ENCODE results near the gene DDX20.
"Not testable (repeated sequence)": the region's sequence is repeated elsewhere in the genome, so short reads cannot be mapped to it uniquely, and the experiment has no call there.

Gene DDX20

DNA sequence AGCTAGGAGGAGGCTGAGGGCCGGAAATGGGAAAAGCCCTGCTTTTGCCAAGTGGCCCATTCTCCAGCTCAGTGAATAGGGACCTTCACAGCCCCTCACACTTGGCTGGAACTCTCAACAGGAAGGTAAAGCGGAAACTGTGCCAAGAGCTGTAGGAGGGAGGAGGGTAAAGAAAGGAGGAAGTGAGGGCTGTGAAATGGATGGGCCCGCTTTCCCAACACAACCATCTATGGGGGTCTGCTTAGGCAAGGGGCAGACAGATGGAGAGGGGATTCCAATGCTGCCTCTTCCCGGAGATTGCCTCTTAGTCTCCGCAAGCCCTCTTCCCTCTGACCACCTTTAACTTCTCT lies 21.7 kb upstream of the DDX20 start:
- DNase-seq (ENCODE audit: low read depth) = no peak

DNA sequence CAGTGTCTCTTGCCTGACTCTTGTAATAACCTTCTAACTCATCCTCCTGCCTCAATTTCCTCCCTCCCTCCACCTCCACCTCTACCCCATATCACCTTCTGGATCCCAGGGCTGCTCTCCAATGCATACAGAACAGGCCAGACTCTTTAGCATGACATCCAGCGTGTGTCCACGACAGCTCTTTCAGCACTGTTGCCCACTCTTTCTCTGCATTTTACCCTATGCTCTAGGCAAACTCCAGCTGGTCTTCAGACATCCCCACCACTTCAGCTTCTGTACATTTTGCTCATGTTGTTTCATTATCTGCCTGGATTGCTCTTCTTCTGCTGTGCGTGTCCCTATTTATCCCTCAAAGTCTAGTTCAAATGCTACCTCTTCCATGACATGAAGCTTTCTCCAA lies 21.3 kb upstream of the DDX20 start:
- DNase-seq (ENCODE audit: low read depth) = no peak

DNA sequence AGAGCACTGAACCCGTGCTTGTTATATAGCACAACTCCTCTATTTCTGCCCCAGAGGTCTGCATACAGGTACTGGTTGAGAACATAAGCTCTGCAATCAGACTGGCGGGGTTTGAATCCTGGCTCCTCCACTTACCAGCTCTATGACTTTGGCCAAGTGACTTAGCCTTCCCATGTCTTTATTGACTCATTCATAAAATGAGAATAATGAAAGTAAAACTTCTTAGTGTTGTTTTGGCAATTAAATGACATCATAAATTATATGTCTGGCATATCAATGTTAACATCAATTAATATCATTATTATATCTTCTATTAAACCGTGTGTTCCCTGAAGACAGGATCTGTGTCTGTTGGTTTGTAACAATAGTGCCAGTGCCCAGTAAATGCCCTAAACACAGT lies 20.8 kb upstream of the DDX20 start:
- no peak for DNase-seq (ENCODE audit: low read depth)

DNA sequence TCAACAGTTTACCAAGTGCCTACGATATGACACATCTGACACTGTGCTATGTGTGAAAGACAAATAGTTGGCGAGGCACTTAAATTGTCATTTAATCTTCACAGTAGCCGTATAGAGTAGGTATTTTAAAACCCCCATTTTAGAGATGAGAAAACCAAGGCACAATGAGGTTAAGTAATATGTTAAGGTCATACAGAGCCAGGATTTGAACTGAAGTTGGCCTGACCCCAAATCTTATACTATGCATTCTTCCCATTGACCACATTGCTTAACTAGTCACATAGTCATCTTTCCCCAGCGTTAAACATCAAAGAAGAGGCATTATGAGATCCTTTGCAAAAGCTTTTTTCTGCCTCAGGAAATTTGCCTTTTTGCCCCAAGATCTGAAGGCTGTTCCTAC lies 20.4 kb upstream of the DDX20 start:
- no peak for DNase-seq (ENCODE audit: low read depth)

DNA sequence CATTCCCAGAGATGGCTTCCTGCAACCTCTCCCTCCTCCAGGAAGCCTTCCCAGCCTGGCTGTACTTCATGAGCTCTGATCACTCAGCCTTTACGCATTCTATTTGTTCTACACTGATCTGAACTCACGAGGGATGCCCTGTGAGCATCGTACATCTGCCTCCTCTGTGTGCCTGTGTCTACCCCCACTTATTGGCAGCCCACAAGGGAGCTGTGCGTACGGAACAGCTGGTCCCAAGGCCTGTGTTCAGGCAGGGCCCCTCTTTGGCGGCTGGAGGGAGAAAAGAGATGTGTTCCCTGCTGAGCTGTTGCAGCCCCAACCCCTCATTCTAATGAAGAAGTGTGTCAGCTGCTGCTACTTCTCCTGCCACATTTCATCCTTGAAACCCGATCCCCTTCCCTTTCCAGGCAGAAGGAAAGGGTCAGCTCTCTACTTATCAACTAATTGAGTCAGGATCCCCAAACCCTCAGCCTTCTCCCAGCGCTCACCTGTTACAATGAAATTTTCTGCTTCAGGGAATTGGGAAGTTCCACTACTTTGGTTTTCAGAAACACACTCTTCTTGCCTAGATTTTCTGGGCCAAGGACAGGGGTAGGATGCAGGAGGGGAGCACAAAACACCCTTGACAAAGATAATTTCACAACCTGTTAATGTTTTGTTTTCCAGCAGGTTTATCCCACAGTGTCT lies 19.7 kb upstream of the DDX20 start:
- no peak for DNase-seq (ENCODE audit: low read depth)

DNA sequence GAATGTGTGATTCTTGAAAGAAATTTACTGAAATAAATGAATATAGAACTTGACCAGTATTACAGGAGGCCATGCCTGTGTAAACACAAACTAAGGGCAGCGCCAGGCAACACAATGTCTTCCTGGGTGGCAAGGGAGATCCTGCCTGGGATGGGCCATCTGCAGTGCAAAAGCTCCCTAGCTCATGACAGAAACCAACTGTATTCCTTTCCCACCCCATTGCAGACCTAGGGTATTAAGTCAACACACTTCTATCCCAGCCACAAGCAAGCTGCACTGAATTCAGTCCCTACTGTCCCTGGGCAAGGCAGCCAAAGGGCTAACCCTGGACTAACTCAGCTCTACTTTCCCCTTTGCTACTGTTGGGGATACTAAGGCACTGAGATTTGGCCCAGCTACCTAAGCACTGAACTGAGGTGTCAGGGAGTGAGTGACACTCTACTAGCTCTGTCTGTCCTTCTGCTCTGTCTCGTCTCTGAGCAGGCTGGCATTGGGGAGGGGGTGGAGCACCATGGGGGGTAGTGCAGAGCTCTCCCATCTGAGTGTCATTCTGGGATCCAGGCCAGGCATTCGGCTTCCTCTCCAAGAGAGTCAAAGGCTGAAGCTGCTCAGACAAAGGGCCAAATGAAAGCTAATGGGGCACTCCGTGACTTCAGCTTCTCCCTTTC lies 19.0 kb upstream of the DDX20 start:
- DNase-seq (ENCODE audit: low read depth) = no peak

DNA sequence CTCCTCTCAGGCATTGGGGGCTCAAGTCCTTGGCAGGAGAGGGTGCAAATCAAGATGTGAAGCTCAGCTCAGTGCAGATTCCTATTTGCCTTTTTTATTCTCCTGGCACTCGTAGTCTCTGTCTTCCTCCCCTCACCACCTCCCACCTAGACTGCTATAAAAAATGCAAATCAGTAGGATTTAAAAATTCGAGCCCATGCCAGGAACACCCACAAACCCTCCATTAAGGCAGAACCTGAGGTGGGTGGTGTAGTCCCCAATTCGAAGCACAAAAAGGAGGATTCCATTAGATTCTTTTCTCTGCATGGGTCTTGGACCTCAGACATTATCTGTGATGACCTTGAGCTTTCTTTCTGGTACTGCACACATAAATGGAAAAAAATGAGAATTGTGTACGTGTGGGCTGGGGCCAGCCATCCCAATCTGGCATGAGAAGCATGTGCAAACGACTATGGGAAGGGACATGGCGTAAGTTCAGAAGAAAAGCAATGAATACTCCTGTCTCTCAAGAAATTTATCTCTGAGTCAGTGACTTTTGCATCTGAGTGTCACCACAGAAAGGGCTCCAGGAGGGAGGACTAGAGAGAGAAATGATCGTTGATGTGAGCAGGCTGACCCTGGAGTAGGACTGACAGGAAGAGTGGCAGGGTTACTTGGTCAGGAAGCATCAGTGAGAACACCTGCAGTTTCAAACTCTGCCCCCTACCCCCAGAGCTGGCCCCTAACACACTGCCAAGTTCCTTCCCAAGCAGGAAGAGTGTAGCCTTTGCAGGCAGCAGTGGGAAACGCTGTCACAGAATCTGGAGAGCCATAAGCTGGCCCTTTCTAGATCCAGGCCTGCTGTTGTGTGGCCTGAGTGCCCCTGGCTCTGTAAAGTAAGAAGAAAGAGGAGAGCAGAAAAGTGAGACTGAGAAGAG lies 18.2 kb upstream of the DDX20 start:
- no peak for DNase-seq (ENCODE audit: low read depth)

DNA sequence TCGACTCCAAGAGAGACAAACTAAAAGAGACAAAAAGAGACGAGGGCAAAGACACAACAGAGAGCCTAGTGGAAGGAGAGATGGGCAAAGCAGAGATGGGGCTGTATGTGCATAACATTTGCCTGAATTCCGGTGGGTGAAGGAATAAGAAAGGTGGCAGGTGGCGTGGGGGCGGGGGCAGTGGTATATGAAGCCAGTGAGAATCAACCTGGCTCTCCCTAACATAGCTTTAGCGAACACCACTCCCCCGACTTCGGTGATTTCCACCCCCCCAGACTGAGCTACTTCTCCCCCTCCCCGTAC lies 17.6 kb upstream of the DDX20 start:
- no peak for DNase-seq (ENCODE audit: low read depth)

DNA sequence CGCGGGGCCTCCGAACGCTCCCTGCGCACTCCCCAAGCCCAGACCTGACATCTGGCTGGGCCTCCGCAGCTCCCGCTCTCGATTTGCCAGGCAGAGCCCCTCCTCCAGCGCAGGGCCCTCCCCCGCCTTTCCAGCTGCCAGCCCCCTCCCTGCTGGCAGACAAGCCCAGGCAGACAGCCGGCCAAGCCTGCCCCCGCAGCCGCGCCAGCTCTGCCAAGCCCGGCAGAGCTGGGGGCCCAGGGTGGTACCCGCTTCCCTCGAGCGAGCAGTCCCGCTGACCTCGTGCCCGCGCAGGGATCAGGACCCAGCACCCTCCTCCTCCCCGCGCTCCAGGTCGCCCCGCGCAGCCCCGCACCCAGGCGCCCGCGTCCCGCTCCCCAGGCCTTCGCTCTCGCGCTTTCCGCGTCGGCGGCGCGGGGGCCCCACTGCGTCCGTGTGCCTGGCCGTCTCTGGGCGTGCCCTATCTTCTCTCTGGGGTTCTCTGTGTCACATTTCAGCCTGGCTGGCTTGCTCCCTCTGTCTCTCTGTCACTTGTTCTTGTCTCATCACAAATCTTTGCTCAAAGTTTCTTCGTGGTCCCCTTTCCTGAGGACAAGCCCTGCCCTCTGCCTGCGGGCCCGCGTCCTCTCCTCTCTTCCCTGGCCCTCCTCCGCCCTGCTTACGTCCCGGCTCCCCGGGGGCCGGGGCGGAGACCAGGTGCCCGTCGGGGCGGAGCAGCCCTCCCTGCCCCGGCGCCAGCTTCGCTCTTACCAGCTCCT lies 17.1 kb upstream of the DDX20 start:
- DNase-seq (ENCODE audit: low read depth) = no peak

DNA sequence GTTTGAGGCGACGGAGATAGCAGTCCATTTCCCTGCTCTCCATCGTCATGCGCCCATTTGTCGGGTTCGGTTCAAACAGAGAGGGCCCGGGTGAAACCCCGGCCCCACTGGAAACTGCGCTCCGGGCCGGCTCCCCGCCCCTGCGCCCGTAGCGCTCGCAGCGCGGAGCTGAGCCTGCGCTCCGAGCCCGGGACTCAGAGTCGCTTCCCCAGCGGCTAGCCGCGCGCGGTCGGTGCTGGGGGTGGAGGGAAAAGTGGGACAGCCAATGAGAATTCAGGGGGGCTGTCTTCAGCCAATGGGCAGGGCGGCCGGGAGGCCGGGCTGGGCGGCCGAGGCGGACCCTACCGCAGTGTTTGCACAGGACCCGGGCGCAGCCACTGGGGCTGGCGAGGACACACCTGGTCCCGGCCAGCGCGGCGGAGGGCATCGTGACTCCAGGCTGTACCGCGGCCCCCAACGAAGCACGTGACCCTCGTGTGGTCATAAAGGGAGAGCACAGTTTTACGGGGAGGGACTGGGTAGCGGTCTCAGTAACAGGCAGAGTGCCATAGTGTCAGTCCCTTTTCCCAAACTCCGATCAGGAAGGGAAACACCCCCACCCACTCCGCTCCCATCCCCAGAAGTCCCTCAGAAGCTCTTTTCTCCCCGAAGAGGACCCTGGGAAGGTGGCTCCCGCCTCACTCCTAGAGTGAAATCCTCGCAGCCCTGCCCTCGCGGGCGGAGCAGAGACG lies 16.3 kb upstream of the DDX20 start, which contains the start of gene INKA2:
TSS of gene INKA2 (minus strand) at position 202 of the 731 bp plus-strand sequence. CDS start at position 49, 153 bp downstream.
- no peak for DNase-seq (ENCODE audit: low read depth)

DNA sequence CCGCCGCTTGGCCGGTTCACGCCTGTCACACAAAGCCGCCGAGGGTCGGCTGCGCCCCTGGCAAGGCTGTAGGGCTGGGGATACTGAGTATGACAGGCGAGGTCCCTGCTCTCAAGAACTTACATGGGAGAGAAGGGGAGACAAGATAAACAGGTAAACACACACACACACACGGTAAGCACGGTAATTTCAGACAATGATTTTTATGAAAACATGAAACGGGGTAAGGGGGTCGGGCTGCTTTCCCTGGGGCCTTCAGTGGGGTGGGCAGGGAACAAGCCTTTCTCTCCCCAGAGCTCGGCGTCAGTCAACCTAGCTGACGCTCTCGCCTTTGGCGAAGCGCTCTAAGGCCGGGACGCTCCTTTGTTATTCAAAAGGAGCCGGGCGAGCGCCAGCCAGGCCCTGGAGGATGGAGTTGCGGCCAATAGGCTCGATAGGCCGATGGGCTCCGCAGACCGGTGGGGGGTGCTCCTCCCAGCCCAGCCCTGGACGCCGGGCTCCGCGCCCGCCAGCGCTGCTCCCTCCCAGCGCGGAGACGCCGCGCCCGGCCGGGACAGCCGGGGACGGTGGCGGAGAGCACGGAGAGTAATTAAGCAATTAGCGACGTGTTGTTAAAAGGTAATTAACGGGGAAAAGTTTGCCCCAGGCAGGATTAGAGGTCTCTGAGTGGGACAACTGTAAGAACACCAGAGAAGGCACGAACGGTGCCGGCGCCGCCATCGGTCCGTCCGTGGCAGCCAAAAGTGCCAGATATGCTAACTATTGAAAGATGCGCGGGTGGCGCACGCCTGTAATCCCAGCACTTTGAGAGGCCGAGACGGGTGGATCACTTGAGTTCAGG lies 15.6 kb upstream of the DDX20 start:
- DNase-seq (ENCODE audit: low read depth) = no peak

DNA sequence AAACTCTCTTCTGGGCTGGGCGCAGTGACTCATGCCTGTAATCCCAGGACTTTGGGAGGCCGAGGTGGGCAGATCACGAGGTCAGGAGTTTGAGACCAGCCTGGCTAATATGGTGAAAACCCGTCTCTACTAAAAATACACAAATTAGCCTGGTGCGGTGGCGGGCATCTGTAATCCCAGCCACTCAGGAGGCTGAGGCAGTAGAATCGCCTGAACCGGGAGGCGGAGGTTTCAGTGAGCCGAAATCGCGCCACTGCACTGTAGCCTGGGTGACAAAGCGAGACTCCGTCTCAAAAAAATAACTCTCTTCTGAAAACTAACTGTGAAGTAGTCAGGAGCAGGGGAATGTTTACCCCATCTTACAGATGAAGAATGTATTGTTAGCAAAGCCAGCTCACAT lies 13.4 kb upstream of the DDX20 start:
- DNase-seq (ENCODE audit: low read depth) = not testable (repeated sequence)

DNA sequence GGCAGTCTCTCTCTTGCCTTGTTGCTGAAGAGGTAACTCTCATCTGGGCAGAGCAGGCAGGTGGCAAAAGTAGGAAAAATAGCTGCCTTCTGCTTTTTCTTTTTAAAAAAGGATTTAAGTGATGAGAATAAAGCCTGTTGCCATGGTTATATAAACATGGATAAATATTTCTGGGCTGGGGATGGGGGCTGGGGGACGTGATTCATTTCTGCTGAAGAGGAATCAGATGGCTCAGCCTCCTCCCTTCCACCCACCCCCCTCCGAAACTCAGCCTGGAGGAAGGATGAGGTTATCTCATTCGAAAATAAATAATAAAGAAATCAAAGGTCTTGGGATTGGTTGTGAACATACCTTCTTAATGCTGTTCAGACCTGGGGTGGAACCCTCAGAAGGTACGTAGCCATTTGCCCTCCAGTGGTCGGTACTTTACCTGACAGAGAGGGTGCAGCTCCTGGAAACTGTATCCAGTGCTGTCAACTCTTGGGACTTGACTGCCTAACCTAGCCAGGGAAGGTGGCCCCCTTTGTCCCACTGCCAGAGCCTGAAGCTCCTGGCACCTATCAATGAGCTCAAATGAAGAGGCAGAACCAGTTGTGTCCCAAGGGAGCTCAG lies 12.7 kb upstream of the DDX20 start:
- no peak for DNase-seq (ENCODE audit: low read depth)

DNA sequence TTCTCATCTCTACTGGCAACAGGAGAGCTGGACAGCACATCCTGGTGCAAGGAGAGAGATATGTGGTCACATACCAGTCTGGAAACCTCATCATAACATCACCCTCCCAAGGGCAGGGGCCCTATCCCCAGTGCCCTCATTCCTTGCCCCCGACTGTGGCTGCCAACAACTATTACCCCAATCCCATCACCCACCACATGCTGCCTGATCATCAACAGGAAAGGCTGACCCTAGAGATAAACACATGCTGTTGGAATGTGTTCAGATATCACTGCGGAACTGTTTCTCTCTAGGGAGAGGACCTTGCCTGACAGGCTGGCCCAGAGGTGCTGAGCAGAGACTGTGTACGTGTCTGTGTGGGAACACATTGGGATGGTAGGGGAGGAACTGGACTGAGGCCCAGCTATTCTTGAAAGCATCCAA lies 12.0 kb upstream of the DDX20 start:
- peak; percentile 77 for DNase-seq (ENCODE audit: low read depth)

DNA sequence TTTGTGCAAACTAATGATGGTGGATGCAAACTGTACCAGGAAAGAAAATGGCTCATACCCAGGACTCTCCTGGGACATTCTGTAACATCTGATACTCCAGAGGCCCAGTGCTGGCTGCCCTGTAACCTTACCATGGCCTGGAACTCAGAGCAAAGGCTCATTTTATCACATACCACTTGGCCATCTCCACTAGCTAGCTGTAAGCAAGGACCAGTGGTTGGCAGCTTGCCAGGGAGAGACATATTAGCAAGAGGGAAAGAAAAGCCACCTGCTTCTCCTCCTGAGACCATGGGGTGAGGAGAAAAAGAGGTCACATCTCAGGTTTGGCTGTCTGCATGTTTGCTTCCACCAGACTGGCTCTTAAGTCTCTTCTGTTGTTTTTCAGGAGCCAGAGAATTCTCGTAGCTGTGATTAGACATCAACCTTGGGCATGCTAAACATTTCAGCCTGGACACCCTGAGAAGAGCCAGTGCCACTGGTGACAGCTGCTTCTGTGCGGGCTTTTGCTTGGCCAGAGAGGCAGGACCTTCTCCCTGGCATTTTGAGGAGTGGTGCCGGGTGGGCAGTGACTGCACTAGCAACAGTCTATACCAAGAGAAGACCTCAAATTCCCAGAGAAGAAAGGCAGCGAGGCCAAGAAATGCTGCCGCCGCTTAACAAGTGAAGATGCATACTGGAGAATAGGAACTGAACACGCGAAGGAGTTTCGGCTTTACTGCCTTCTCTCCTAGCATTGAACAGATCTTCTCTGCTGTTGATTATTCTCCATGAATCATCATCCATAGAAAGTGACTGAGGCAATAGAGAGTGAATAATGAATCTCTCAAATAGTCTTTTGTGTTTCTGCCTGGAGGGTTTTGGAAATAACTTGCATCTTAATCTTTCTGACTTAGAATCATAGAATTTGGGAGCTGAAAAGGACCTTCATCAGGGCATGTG lies 9.8 kb upstream of the DDX20 start:
- no peak for DNase-seq (ENCODE audit: low read depth)

DNA sequence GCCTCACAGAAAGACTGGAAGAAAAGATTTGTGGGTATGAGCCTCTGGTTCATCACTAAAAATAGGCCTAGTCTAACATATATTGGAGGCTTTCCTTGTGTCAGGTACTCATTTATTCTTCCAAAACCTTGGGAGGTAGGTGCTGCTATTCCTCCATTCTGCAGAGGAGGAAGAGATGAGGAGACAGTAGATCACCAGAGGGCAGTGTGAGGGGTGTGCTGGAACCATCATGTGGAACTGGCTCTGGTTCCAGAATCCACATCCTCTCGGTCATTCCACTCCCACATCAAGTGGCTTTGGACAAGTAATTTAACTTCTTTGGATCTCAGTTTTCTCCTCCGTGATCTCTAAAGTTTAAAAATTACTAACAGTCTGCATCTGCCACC lies 9.1 kb upstream of the DDX20 start:
- DNase-seq (ENCODE audit: low read depth) = no peak

DNA sequence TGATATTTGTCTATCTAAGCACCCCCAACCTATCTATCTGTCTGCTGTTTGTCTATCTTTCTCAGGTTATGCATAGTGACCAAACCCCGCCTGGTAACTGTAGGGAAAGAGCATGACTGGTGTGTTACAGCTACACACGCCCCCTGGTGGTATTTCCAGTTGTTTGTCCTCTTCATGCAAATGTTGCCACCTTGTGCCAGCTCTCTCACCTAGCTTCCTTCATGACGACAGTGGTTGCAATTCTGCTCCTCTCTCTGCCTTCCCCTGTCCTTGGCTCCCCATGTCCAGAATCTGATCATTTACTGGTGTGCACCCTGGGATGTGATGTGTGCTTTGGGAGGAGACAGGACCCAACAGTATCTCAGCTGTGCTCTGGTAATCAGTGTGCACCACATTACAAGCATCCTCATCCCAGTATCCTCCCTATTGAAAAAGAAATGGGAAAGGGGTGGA lies 8.4 kb upstream of the DDX20 start:
- no peak for DNase-seq (ENCODE audit: low read depth)

DNA sequence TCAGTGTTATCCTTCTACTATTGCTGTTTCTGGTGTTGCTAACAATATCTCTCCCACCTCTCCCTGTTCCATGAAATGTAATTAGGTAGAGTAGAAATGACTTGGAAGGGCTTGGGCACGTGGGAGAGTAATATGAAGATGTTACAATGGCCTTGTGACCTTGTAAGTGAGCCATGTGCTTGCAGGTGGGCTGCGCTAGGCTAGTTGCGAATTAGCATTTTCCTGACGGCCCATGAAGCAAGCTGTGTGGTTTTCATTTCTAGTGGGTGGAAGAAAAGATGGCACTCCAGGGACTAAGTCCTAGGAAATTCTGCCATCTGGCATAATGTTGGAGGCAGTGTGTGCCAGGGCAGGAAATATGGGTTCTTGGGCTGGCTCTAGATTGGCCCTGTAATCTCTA lies 7.8 kb upstream of the DDX20 start:
- DNase-seq (ENCODE audit: low read depth) = no peak

DNA sequence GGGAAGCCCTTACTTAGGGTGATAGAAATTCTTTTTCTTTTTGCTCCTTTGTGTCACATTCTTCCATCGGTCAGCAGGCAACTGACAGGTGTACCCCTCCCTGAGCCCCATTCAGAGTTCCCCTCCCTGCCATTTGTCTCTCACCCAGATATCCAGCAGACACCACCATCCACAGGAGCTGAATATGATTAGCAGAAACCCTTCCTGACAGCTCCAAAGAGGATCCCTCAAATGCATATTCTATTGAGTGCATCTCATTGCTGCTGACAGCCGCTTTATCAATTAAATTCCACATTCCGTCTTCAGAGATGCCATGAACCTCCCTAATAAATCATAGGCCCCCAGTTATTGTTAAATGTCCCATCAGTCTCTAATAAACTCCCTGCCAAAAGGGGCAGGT lies 6.1 kb upstream of the DDX20 start:
- no peak for DNase-seq (ENCODE audit: low read depth)
